SU-DHL-6 (cell line): ENCODE measurements around the gene BAHCC1.

ENCODE experiments used
- CTCF ChIP-seq: fragments of 200-600 bp; sonication (generic); IDR thresholded peaks from one replicate; pipeline ENCODE4 v1.5.1; 2017; ENCODE audit warnings: antibody characterized with exemption, mild to moderate bottlenecking, low read length, moderate library complexity; ENCODE audit not compliant: insufficient read depth, poor library complexity, severe bottlenecking
- EZH2phosphoT487 ChIP-seq: fragments of 200-600 bp; sonication (generic), shearing (Covaris generic); conservative IDR thresholded peaks from 2 replicates; pipeline ENCODE4 v1.6.1; 2018; ENCODE audit warnings: mild to moderate bottlenecking, antibody characterized with exemption, low read length, moderate library complexity, mixed read lengths

GRCh38 chr17:81354252-81354953 is 40.9 kb upstream of the BAHCC1 start:
- no peak for TF ChIP-seq CTCF
- no peak for TF ChIP-seq EZH2phosphoT487
